Mesenchymal stem cell (in vitro differentiated cells and primary cell): Measurements from ENCODE around the gene ANKRD27.

Experiments used
- DNase-seq: peaks from one replicate; pipeline ENCODE4 v3.0.0-alpha.2; 2013
- H2AFZ ChIP-seq: one replicate; pipeline ENCODE4 v1.6.1; 2013; ENCODE audit warnings: low read depth, mild to moderate bottlenecking, control low read depth, inconsistent platforms, low read length, moderate library complexity
- H2AK5ac ChIP-seq: 2 replicates; pipeline ENCODE4 v1.6.1; 2013; ENCODE audit warnings: low read length, moderate library complexity, mild to moderate bottlenecking, inconsistent platforms; ENCODE audit not compliant: severe bottlenecking
- H2BK120ac ChIP-seq: one replicate; pipeline ENCODE4 v1.6.1; 2013; ENCODE audit warnings: low read depth, mild to moderate bottlenecking, inconsistent platforms, low read length, moderate library complexity
- H2BK12ac ChIP-seq, 2 experiments: one replicate each; pipeline ENCODE4 v1.6.1; 2013; ENCODE audit warnings: inconsistent platforms in 2 of 2, low read length in 2 of 2, mild to moderate bottlenecking in 2 of 2, moderate library complexity in 2 of 2, control low read depth in 1 of 2
- H2BK15ac ChIP-seq: one replicate; pipeline ENCODE4 v1.6.1; 2013; ENCODE audit warnings: mild to moderate bottlenecking, low read depth, inconsistent platforms; ENCODE audit not compliant: poor library complexity, severe bottlenecking
- H2BK5ac ChIP-seq: 2 replicates; pipeline ENCODE4 v1.6.1; 2013; ENCODE audit warnings: low read depth, mild to moderate bottlenecking, low read length, control low read depth, inconsistent platforms; ENCODE audit not compliant: poor library complexity, severe bottlenecking
- H3K14ac ChIP-seq, 2 experiments: one replicate each; pipeline ENCODE4 v1.6.1; 2013; ENCODE audit warnings: inconsistent platforms in 2 of 2, low read length in 2 of 2, control low read depth in 1 of 2, mild to moderate bottlenecking in 1 of 2, moderate library complexity in 1 of 2
- H3K18ac ChIP-seq, 2 experiments: one replicate each; pipeline ENCODE4 v1.6.1; 2013; ENCODE audit warnings: inconsistent platforms in 2 of 2, low read length in 2 of 2, control low read depth in 1 of 2, low read depth in 1 of 2, mild to moderate bottlenecking in 1 of 2
- H3K23ac ChIP-seq, 2 experiments: one replicate each; pipeline ENCODE4 v1.6.1; 2013; ENCODE audit warnings: inconsistent platforms in 2 of 2, low read length in 2 of 2, mild to moderate bottlenecking in 2 of 2, moderate library complexity in 2 of 2, control low read depth in 1 of 2
- H3K27ac ChIP-seq: 2 replicates; pipeline ENCODE4 v1.5.1; 2013; ENCODE audit warnings: mild to moderate bottlenecking, moderate library complexity, low read length, control low read depth, inconsistent platforms; ENCODE audit not compliant: poor library complexity, severe bottlenecking
- H3K27me3 ChIP-seq, 2 experiments: 2 replicates each; pipeline versions ENCODE4 v1.6.1 to v1.7.0; 2013; ENCODE audit warnings: low read length in 2 of 2, mild to moderate bottlenecking in 2 of 2, moderate library complexity in 2 of 2, control low read depth in 1 of 2, inconsistent platforms in 1 of 2; ENCODE audit not compliant: control insufficient read depth in 1 of 2, insufficient read depth in 1 of 2
- H3K36me3 ChIP-seq, 2 experiments: 2 replicates each; pipeline versions ENCODE4 v1.6.1 to v1.7.0; 2013; ENCODE audit warnings: low read length in 2 of 2, control low read depth in 1 of 2, inconsistent platforms in 1 of 2, low read depth in 1 of 2, mild to moderate bottlenecking in 1 of 2; ENCODE audit not compliant: insufficient read depth in 2 of 2, control insufficient read depth in 1 of 2
- H3K4ac ChIP-seq, 2 experiments: one replicate each; pipeline ENCODE4 v1.6.1; 2013; ENCODE audit warnings: inconsistent platforms in 2 of 2, low read length in 2 of 2, mild to moderate bottlenecking in 2 of 2, moderate library complexity in 2 of 2, control low read depth in 1 of 2, low read depth in 1 of 2
- H3K4me1 ChIP-seq: 2 replicates; pipeline ENCODE4 v1.6.1; 2013; ENCODE audit warnings: low read depth, low read length, control low read depth; ENCODE audit not compliant: control insufficient read depth, insufficient read depth
- H3K4me2 ChIP-seq: 2 replicates; pipeline ENCODE4 v1.6.1; 2013; ENCODE audit warnings: low read length, mild to moderate bottlenecking, inconsistent platforms; ENCODE audit not compliant: poor library complexity, severe bottlenecking
- H3K4me3 ChIP-seq, 2 experiments: 2 replicates each; pipeline versions ENCODE4 v1.5.1 to v1.7.0; 2013; ENCODE audit warnings: low read length in 2 of 2, mild to moderate bottlenecking in 2 of 2, control low read depth in 1 of 2, low read depth in 1 of 2; ENCODE audit not compliant: insufficient read depth in 1 of 2
- H3K79me1 ChIP-seq: replicated peaks from 2 replicates; pipeline ENCODE4 v1.6.1; 2013; ENCODE audit warnings: mild to moderate bottlenecking, control low read depth, low read length, inconsistent platforms; ENCODE audit not compliant: poor library complexity, severe bottlenecking
- H3K9ac ChIP-seq: 2 replicates; pipeline ENCODE4 v1.7.0; 2013; ENCODE audit warnings: mild to moderate bottlenecking, low read length, moderate library complexity
- H3K9me3 ChIP-seq: 2 replicates; pipeline ENCODE4 v1.7.0; 2013; ENCODE audit warnings: mild to moderate bottlenecking, low read length; ENCODE audit not compliant: control insufficient read depth
- H4K8ac ChIP-seq: one replicate; pipeline ENCODE4 v1.6.1; 2013; ENCODE audit warnings: inconsistent platforms, mild to moderate bottlenecking, low read length, moderate library complexity
- H4K91ac ChIP-seq: one replicate; pipeline ENCODE4 v1.6.1; 2013; ENCODE audit warnings: mild to moderate bottlenecking, low read length, inconsistent platforms
- WGBS: methylation state at CpG from one replicate; pipeline ENCODE4 v1.1.7; 2013; ENCODE audit warnings: mixed read lengths; 5-methylcytosine and 5-hydroxymethylcytosine counted together

ANKRD27 gene

DNA sequence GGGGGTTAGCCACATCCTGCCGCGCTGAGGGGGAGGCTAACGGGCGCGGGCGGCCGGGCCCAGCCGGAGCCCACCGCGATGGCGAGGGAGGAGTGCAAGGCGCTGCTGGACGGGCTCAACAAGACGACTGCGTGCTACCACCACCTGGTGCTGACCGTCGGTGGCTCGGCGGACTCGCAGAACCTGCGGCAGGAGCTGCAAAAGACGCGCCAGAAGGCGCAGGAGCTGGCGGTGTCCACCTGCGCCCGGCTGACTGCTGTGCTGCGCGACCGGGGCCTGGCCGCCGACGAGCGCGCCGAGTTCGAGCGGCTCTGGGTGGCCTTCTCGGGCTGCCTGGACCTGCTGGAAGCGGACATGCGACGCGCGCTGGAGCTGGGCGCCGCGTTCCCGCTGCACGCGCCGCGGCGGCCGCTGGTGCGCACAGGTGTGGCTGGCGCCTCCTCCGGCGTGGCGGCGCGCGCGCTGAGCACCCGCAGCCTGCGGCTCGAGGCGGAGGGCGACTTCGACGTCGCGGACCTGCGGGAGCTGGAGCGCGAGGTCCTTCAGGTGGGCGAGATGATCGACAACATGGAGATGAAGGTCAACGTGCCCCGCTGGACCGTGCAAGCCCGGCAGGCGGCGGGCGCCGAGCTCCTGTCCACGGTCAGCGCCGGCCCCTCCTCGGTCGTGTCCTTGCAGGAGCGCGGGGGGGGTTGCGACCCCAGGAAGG is 1.4 kb upstream of the ANKRD27 start:
- H3K4me1 ChIP-seq = peaks cover 33% of the 10 kb centered on the region
- H3K18ac ChIP-seq = no peak overlapping the region
- no peaks in the 10 kb centered on the region for H3K9me3 ChIP-seq
- WGBS = 12% methylated on average over 83 of the region's 93 CpGs
- H3K9ac ChIP-seq = no peak overlapping the region
- DNase-seq = no peak
- no peak overlapping the region for H3K27ac ChIP-seq
- H2BK5ac ChIP-seq = no peak overlapping the region
- no peak overlapping the region for H2BK12ac ChIP-seq
- H3K4me2 ChIP-seq = peak overlapping the region; percentile 89
- no peak overlapping the region for H2AK5ac ChIP-seq
- peaks cover 8% of the 10 kb centered on the region for H3K79me1 ChIP-seq
- H3K14ac ChIP-seq = peak overlapping the region in 1 of 2 experiments; percentile 37
- no peaks in the 10 kb centered on the region for H3K36me3 ChIP-seq
- peaks cover 28 to 29% of the 10 kb centered on the region in 2 experiments for H3K27me3 ChIP-seq
- peak overlapping the region; percentile 55 for H4K91ac ChIP-seq
- H3K4me3 ChIP-seq = peak overlapping the region; percentile 73 to 87
- peak overlapping the region; percentile 98 for H2AFZ ChIP-seq
- H4K8ac ChIP-seq = peak overlapping the region; percentile 80
- no peak overlapping the region for H2BK15ac ChIP-seq
- H3K4ac ChIP-seq = no peak overlapping the region
- H3K23ac ChIP-seq = peak overlapping the region in 1 of 2 experiments; percentile 98
- H2BK120ac ChIP-seq = no peak overlapping the region

DNA sequence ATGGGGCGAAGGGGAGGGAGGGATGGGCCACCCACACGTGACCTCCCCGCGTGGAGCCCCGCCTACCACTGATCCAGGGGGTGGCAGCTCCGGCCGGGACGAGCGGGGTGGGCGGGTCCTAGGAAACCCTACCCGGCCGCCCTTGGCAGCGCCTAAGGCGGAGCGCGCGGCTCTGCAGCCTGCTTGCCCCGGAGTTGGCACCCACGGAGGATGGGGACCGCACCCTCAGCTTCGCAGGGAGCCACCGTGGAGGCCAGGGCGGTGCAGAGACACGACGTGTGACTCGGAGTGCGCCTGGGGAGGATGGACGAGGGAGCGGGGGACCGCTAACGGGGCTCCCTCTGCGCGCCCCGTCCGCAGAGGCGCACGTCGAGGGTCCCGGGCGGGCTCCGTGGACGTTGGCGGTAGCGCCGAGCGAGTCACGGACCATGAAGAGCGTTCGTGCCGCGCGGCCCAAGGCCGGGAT is 773 bp upstream of the ANKRD27 start, which contains the start of gene RGS9BP:
TSS of gene RGS9BP (plus strand) at position 129 of the 466 bp plus-strand sequence. CDS start 416 bp downstream, outside the sequence.
- WGBS = 5% methylated on average over 53 of the region's 53 CpGs
- Histone ChIP-seq H2BK12ac (peak within 1 kb of the TSS in 1 of 2 experiments; percentile 83), H3K4me1 (peaks cover 33% of the 10 kb centered on the region), H4K91ac (peak within 1 kb of the TSS; percentile 64), H3K27me3 (peaks cover 28 to 29% of the 10 kb centered on the region in 2 experiments), H3K9me3 (no peaks in the 10 kb centered on the region), H2BK15ac (peak within 1 kb of the TSS; percentile 82), H3K9ac (peak within 1 kb of the TSS; percentile 87), H2BK120ac (peak within 1 kb of the TSS; percentile 81), H3K79me1 (peaks cover 10% of the 10 kb centered on the region), H3K14ac (peak within 1 kb of the TSS; percentile 64 to 86), H3K4me3 (peak within 1 kb of the TSS; percentile 87 to 94), H4K8ac (peak within 1 kb of the TSS; percentile 80), H2BK5ac (no peak within 1 kb of the TSS), H3K23ac (peak within 1 kb of the TSS in 1 of 2 experiments; percentile 98), H3K27ac (peak within 1 kb of the TSS; percentile 31), H3K4me2 (peak within 1 kb of the TSS; percentile 89), H2AFZ (peak within 1 kb of the TSS; percentile 98), H3K18ac (peak within 1 kb of the TSS; percentile 77 to 98), H3K4ac (peak within 1 kb of the TSS in 1 of 2 experiments; percentile 81), H3K36me3 (no peaks in the 10 kb centered on the region), H2AK5ac (no peak within 1 kb of the TSS)
- DNase-seq = peak; percentile 82

DNA sequence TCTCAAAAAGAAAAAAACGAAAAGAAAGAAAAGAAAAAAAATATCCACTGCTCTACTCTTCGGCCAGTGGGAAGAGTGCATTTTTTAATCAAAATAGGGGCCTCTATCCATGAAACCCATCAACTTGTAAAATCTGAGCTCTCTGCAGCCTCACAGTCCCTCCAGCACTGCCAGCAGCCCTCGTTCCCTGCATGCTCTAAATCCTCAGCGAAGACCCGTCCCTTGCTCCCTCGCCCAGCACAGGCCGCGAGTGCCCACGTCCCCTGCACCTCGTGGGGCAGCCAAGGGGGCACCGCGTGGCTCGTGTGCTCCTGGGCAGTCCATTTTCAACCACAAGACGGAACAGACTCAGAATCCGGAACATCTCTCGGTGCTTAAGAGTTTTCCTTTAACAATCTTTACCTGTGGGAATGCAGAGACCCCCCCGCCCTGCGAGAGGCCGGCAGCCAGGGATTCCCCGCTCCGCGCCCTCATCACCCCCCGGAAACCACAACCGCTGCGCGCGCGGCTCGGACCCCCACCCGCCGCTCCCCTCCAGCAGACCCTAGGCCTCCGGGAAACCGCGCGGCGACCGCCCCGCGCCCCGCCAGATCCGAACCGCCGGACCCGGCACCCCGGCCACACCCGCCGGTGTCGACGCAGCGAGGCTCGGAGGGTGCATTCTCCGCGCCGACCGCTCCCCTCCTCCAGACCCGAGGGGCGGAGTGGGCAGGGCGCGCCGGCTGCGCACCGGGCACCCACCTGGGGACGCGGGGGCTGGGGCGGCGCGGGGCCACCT is 638 bp downstream of the ANKRD27 start:
- WGBS = 4% methylated on average over 39 of the region's 67 CpGs
- H2BK120ac ChIP-seq = peak overlapping the region; percentile 81
- H3K23ac ChIP-seq = peak overlapping the region in 1 of 2 experiments; percentile 92
- H2BK5ac ChIP-seq = no peak overlapping the region
- peaks cover 23 to 28% of the 10 kb centered on the region in 2 experiments for H3K27me3 ChIP-seq
- H3K4me3 ChIP-seq = peak overlapping the region; percentile 87 to 94
- H2AK5ac ChIP-seq = no peak overlapping the region
- peak overlapping the region; percentile 73 for H4K8ac ChIP-seq
- H3K14ac ChIP-seq = peak overlapping the region; percentile 64 to 86
- no peak overlapping the region for H4K91ac ChIP-seq
- H3K4me1 ChIP-seq = peaks cover 33% of the 10 kb centered on the region
- peak overlapping the region; percentile 77 to 98 for H3K18ac ChIP-seq
- H3K4me2 ChIP-seq = peak overlapping the region; percentile 89
- H2BK12ac ChIP-seq = no peak overlapping the region
- no peaks in the 10 kb centered on the region for H3K36me3 ChIP-seq
- H2AFZ ChIP-seq = peak overlapping the region; percentile 94
- no peak overlapping the region for H3K27ac ChIP-seq
- peak overlapping the region in 1 of 2 experiments; percentile 81 for H3K4ac ChIP-seq
- peak overlapping the region; percentile 87 for H3K9ac ChIP-seq
- H3K79me1 ChIP-seq = peaks cover 15% of the 10 kb centered on the region
- H2BK15ac ChIP-seq = peak overlapping the region; percentile 82
- DNase-seq = no peak
- no peaks in the 10 kb centered on the region for H3K9me3 ChIP-seq

DNA sequence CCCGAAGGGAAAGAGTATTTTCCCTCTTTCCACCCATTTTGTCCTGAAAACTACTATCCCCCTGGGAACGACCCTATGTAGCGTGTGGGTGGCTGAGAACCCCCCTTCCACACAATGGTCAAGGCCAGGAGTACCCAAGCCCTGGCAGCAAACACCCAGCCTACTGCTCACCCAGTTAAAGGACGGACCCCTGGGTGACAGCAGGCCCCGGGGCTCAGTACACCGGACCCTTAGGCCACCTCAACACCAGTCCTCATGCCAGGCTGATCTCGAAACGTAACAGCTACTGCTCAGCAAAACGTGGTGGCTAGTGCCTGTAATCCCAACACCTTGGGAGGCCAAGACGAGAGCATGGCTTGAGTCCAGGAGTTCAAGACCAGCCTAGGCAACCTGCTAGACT is 1.4 kb downstream of the ANKRD27 start:
- Histone ChIP-seq H2AFZ (no peak overlapping the region), H2BK5ac (no peak overlapping the region), H3K79me1 (peaks cover 16% of the 10 kb centered on the region), H3K4me2 (peak overlapping the region; percentile 7), H4K91ac (no peak overlapping the region), H3K14ac (no peak overlapping the region), H3K36me3 (no peaks in the 10 kb centered on the region), H2BK15ac (no peak overlapping the region), H3K23ac (no peak overlapping the region), H3K27ac (no peak overlapping the region), H3K4ac (no peak overlapping the region), H3K4me3 (peak overlapping the region in 1 of 2 experiments; percentile 87), H4K8ac (no peak overlapping the region), H3K18ac (no peak overlapping the region), H3K27me3 (peaks cover 21 to 24% of the 10 kb centered on the region in 2 experiments), H2BK120ac (no peak overlapping the region), H3K4me1 (peaks cover 33% of the 10 kb centered on the region), H3K9ac (peak overlapping the region; percentile 87), H2AK5ac (no peak overlapping the region), H2BK12ac (no peak overlapping the region), H3K9me3 (no peaks in the 10 kb centered on the region)
- WGBS = 92% methylated on average over 10 of the region's 10 CpGs
- DNase-seq = no peak
